Measurements from ENCODE around the gene RABGEF1.
"Not testable (repeated sequence)": the region's sequence is repeated elsewhere in the genome, so short reads cannot be mapped to it uniquely, and the experiment has no call there.

Gene RABGEF1

DNA sequence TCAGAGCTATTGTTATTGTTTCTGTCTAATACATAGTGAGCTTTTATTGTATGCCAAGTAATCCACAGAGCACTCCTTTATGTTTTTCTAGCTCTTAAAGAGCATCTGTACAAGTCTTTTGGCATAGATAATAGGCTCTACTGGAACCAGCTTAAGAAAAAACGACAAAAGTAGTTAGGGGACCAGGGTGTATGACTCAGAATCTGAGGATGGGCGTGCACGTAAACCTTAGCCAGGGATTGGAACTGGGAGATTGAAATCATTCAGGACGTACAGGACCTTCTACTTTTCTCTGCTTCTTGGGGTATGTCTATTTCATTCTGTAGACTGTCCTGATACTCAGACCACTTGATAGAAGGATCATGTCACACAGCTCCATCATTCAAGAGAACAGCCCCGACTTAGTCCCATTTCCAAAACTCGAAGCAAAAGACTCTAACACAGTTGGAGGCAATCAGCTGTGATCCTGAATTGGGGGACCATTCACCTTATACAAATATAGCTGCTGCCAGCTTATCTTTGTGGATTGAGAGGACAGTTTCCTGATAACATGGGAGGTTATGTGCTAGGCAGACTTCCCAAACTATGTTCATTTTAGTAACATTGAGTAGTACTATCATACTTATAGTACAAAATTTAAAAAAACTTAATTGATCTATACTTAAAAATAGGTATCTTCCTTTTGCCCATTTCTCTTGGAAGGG, 24.9 kb downstream of the RABGEF1 start:
- not testable (repeated sequence) for DNase-seq (ENCODE audit: low read depth in 2 of 2)

DNA sequence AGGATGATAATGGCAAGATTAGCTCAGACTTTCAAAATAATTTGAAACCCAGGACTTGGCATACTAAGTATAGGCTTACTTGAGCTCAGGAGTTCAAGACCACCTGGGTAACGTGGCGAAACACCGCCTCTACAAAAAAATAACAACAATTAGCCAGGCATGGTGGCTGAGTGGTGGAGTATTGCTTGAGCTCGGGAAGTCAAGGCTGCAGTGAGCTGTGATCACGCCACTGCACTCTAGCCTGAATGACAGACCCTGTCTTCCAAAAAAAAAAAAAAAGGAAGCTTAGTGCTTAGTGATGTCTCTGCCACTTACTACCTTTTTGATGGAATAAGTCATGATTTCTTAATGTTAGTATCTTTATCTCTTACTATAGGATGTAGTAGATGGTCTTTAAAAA, 25.5 kb downstream of the RABGEF1 start:
- no peak for DNase-seq (ENCODE audit: low read depth in 2 of 2)

DNA sequence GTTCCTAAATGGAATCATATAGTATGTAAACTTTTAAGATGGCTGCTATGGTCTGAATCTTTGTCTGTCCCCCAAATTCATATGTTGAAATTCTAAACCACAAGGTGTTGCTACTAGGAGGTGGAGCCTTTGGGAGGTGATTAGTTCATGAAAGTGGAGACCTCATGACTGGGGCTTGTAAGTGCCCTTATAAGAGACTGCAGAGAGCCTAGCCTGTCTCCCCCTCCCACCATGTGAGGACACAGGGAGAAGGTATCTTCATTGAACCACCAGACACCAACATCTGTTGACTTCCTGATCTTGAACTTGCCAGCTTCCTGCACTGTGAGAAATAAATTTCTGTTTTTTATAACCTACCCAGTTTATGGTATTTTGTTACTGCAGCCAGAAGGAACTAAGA, 27.0 kb downstream of the RABGEF1 start:
- DNase-seq (ENCODE audit: low read depth in 2 of 2), result not testable (repeated sequence)

DNA sequence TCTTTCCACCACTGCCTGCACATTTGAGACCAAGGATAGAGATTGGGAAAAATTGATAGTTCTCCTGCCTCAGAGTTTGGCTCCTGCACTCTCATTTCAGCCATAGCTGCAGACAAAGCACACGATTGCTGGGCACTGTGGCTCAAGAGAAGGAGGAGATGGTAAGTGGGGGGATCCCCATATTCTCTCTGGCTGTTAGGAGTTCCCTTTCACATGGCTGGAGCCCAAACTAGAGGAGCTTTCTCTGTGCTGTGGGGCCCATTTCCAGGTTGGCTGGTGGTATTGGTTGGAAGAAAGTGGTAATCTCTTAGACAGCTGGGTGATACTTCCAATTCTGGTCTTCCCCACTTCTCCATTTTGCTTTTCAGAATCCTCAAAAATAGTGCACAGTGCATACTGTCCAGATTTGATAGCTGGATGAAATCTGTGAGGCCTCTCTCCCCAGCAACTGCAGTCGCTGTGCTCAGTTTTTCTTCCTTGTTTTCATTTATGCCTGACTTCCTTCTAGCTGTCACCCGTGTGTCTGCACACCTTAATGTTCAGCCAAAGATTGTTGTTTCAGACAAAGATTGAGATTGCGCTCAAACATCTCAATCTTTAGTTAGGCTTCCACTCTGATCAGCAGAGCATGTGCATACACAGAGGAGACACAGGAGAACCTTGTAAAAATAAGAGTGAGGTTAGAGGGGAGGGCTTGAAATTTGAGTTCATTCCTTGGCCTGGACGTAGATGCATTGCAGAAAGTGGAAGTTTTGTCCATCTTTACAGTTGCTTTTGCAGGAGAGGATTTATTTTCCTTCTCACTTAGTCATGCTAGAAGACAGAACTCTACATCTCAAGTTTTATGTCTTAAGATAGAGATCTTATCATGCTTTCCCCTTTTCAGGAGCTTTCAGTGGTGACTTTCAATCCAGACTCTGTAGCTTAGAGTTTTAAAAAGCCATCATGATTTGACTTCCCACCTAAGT, 28.6 kb downstream of the RABGEF1 start:
- DNase-seq (ENCODE audit: low read depth in 2 of 2), result no peak

DNA sequence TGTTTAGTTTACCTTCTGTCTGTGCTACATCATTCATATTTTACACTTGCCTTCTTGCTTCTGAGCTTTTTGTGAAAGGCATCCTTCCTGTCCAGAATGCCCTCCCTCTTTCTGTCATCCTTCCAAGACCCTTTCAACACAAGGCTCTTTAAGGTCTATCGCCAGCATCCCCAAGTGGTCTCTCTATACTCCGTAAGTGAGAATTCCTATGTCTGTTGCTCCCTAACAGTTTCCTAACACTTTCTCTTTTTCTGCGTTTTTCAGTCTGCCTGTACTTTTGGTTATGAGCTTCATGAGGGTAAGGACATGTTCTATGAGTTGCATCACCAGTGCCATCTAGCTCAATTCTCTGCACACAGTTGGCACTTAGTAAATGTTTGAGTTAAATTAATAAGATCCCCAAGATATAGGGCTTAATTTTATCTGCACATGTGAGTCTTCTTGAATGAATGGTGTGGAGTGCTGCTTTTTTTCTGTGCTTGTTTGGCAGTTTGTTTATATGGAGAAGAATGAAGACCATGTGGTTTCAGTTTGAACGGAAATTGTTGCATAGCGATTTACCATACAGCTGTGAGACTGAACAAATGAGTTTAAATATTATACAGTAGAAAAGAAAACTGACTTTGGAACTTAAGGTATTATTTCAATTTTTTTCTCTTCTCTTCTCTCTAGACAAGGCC, 29.4 kb downstream of the RABGEF1 start:
- DNase-seq (ENCODE audit: low read depth in 2 of 2), result no peak

DNA sequence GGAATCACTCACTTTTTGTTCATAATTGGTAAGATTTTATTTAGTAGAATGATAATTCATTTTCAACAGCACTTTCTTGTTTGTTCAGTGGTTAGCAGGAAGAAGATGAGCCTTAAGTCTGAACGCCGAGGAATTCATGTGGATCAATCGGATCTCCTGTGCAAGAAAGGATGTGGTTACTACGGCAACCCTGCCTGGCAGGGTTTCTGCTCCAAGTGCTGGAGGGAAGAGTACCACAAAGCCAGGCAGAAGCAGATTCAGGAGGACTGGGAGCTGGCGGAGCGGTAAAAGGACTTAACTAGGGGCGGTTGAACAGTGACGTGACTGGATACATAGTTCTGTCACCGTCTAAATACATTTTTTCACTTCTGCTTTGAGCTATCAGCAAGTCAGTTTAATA, 31.3 kb downstream of the RABGEF1 start:
- DNase-seq (ENCODE audit: low read depth in 2 of 2), result no peak

DNA sequence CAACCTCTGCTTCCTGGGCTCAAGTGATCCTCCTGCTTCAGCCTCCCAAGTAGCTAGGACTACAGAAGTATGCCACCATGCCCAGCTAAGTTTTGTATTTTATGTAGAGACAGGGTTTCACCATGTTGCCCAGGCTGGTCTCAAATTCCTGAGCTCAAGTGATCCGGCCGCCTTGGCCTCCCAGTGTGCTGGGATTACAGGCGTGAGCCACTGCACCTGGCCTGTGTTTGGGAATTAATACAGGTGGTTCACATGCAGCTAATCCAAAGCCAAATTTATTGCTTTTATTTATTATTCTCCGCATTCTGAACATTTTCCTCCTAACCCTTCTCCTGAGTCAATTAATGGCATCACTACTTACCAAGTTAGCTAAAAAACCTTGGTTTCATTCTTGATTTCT, 33.2 kb downstream of the RABGEF1 start:
- DNase-seq (ENCODE audit: low read depth in 2 of 2), result not testable (repeated sequence)

DNA sequence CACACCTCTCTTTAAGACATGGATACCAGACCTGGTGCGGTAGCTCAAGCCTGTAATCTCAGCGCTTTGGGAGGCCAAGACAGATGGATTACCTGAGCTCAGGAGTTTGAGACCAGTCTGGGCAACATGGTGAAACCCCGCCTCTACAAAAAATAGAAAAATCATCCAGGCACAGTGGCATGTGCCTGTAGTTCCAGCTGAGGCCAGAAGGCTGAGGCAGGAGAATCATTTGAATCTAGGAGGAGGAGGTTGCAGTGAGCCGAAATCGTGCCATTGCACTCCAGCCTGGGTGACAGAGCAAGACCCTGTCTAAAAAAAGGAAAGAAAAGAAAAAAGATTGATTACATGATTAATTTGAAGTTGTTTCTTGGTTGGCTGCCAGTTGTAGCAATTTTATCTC, 35.9 kb downstream of the RABGEF1 start:
- not testable (repeated sequence) for DNase-seq (ENCODE audit: low read depth in 2 of 2)

DNA sequence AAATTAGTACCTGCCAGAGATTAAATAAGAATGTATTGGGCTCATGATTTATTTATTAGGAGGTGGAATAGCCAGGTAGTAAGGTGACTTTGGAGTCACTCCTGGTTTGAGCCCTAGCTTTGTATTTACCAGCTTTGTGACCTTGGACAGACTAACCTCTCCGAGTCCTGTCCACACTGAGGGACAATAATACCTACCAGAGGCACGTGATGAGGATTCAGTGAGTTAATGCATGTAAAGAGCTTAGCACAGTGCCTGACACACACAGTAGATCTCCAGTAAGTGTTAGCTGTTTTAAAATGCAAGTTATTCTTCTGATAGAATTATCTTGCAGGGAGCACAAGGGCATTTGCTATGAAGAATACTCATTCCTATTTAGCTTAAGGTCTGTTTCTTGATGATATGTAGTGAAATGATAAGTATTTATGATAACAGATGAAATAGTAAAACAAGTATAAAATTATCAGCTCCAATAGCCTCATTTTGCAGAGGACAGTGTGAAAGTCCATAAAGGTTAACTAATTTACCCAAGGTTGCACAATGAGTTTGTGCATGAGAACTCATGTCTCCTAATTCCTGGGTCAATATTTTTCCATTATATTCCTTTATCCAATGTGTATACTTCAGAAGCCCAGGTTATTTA, 36.4 kb downstream of the RABGEF1 start:
- DNase-seq (ENCODE audit: low read depth in 2 of 2), result no peak

DNA sequence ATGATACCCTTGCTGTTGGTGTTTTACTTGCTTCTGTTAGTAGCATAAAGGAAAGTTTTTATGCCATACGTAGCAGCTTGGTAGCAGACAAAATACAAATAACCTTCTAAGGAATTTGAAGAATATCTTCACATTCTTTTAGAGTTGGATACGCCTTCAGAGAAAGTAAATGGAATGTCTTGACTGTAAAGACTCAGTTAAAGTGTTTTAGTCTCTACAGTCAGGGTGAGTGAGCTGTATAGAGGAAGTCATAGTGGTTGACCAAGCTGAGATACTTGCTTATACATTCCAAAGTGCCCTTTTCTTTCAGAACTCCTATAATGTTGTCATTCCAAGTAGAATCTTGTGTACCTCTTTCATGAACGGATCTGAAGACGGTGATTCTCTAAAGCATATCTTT, 37.7 kb downstream of the RABGEF1 start:
- DNase-seq (ENCODE audit: low read depth in 2 of 2), result no peak

DNA sequence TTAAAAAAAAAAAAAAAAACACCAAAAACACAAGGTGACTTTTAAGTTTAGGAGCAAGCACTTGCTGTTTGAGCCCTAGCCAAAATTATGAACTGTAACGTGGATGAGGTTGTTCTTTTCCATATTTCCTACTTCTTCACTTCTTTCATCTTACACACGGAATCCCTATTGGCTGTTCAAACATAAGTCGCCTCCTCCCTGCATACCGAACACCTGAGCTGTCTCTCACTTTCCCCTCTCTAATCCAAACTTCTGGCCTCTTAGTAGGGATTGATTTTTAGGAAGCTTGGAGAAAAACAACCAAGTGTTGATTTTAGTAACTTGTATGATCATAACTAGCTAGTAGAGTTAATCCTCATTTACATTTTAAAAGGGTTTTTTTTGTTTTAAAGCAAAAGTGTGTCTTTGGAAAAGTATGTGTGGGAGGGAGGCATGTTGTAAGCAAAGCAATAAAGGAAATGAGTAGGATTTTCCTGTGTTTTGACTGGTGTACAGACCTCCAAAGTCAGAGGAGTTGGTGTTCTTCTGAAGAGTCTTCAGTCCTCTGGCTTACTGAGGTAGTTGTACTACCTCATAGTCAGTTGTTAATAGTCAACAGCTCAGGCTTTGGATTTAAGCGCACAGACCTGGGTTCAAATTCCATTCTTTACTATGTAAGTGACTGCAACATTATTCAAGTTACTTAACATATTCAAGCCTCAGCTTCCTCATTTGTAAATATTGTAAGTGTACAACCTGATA, 39.3 kb downstream of the RABGEF1 start:
- no peak for DNase-seq (ENCODE audit: low read depth in 2 of 2)

DNA sequence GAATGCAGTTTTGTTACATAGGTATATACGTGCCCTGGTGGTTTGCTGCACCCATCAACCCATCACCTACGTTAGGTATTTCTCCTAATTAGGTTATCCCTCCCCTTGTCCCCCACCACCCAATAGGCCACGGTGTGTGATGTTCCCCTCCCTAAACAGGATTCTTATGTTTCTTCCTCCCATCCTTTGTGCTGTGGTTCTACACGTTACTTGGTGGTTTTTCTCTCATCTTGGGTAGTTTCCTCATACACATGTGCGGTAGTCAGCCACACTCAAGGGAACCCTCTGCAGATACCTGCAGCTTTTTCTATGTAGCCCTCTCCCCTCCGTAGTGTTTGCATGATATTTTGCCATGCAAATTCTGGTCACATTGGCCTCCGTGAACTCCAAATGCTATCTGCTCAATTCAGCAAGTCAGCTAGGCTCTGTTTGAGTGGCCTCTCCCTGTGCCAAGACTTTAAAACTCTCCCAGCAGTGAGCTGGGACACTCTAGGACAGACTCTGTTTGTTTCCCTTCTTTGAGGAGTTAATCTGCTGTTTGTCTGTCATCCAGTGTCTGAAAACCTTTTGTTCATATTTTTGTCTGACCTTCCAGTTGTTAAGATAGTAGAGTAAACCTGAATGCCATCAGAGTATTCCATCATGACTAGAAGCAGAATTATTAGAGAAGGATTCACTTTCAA, 41.0 kb downstream of the RABGEF1 start:
- no peak for DNase-seq (ENCODE audit: low read depth in 2 of 2)

DNA sequence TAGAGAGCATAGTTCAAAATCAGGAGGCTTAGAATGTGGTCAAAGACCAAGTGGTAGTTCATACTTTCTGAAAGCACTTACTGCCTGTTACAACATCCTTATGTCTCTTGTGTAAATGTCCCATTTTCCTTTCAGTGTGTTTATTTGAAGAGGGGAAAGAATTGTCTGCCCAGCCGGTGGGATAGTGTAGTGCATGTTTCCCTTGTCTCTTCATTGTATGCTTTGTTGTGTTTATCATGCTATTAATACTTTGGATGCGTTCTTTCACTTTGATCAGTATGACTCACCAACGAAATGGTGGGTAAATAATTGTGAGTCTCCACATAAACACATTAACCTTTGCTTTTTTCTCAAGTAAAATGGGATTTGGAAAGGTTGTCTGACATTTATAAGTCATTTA, 42.3 kb downstream of the RABGEF1 start:
- DNase-seq (ENCODE audit: low read depth in 2 of 2), result not testable (repeated sequence)

DNA sequence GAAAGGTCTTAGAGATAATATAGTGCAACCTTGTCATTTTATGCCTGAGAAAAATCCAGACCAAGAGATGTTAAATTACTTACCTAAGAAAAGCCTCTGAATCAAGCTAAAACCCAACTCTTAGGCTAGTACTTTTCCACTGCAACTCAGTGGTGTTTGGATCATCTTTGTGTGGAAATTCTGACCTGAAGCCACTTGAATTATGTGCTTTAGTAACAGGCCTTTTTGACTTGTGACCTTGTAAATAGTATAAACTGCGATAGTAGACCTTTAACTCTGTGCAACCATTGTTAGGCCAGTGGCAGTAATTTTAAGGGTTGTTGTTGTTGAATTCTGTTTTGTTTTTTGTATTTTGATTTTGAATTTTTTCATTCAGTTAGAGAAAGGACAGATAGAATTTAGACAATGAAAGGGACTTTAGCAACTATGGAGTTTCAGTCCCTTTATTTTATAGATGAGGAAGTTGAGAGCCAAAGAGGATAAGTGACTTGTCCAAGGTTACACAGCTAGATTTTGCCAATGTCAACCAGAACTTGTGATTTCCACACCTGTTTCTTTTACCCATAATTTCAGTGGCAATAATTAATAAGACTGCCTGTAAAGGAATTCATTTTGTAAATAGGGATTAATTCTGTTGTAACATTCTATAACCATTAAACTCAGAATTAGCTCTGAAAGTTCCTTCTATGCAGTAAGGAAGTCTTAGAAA, 43.5 kb downstream of the RABGEF1 start:
- not testable (repeated sequence) for DNase-seq (ENCODE audit: low read depth in 2 of 2)

DNA sequence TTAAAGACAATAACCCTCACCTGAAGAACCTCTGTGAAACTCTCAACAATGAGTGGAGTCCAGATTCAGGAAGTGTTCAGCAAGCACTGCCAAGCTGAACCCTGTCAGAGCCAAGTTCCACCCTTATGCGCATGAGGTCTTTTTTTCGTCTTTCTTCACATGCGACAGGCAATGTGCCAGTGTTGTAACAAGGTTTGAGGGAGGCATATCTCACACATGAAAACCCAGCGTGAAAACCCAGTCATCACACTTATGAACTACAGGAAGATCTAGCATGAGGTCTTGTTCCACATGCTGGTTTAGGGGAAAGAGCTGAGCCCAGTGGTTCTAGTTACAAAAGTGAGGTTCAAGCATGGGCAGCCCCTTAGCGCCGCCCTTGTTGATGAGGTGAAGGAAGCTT, 49.7 kb downstream of the RABGEF1 start:
- no peak for DNase-seq (ENCODE audit: low read depth in 2 of 2)

DNA sequence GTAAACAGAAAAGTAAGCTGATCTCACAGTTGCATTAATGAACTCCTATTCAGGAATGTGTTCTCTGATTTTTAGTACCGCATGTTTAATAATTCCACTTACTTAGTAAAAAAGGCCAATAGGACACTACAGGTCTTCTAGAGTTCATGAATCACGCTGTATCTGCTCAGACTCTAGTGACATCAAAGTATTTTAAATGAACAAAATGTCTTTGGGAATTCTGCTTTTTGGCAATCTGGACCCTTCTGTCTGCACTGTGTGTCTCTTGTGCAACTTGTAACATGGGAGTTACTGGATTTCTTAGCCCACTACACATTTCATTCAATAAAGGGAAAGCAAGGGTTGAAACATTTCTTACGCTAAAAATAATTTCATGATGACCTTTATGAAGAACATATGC, 50.2 kb downstream of the RABGEF1 start:
- DNase-seq (ENCODE audit: low read depth in 2 of 2), result no peak

DNA sequence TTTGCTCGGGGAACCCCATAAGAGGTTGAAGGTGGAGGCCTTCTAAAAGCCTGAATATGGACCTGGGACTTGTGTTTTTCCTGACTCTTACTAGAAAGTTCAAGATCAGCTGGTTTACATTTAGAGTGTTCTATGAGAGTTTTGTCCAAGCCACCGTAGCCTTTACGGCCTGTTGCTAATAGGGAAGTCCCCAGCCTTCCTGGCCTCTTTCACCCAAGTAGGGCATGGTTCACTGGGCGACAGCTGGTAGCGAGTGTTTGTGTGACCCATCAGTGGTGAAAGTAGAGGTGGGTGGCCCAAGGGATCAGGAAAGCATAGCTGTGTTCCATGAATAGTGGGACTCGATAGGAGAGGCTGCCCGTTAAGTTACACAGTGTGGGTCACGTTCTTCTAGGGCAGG, 60.1 kb downstream of the RABGEF1 start:
- no peak for DNase-seq (ENCODE audit: low read depth in 2 of 2)

DNA sequence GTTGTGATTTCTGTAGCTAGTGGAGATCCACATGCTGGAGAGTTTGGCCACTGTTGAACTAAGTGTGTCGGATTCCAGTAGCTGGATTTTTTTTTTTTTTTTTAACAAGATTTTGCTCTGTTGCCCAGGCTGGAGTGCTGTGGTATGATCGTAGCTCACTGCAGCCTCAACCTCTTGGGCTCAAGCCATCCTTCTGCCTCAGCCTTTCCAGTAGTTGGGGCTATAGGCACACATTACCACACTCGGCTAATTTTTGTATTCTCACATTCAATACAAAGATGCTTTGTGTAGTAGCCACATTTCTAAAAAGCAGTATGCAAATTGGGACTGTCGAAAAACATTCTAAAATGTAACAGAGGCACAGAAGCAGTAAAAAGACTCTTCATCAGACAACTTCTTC, 63.5 kb downstream of the RABGEF1 start:
- DNase-seq (ENCODE audit: low read depth in 2 of 2), result no peak

DNA sequence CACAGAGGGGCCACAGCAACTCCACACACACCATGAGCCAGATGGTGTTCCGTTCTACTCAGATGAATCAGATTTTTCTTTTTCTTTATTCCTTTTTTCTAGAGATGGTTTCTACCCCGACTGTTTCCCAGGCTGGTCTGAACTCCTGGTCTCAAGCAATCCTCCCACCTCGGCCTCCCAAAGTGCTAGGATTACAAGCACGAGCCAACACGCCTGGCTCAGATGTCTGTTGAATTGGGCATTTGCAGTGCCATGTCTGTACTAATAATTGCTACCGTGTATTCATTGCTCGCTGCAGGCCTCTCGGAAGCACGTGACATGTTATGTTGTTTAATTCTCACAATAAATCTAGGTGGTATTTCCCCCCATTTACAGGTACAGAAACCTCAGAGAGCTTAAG, 67.2 kb downstream of the RABGEF1 start:
- DNase-seq (ENCODE audit: low read depth in 2 of 2), result no peak

DNA sequence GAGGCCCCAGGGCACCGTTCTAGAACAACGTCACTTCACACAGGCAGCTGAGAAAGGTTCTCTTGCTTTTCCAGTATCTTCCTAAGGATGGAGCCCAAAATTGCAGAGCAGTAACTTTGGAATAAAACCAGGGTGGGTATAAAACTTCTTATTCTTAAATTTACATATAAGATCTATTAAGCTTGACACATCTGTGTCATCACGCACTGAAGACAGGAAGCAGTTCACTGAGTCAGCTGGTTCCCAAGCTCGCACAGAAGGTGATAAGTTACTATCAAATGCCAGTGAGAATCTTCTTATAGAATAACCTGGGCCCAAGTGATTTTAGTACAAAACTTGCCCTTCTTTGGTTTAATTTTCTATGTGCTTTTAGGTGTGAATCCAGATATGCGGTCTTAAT, 70.2 kb downstream of the RABGEF1 start:
- no peak for DNase-seq (ENCODE audit: low read depth in 2 of 2)
